ENCODE measurements around the gene IPCEF1. TPM values are rescaled to one million over a fixed set of nuclear protein-coding genes. Genes with fewer than 3 reads are reported as not detected.

Gene IPCEF1
- total and polyA plus RNA-seq, 4 donors = 1.8 to 4.7 (median 2.8) TPM

DNA sequence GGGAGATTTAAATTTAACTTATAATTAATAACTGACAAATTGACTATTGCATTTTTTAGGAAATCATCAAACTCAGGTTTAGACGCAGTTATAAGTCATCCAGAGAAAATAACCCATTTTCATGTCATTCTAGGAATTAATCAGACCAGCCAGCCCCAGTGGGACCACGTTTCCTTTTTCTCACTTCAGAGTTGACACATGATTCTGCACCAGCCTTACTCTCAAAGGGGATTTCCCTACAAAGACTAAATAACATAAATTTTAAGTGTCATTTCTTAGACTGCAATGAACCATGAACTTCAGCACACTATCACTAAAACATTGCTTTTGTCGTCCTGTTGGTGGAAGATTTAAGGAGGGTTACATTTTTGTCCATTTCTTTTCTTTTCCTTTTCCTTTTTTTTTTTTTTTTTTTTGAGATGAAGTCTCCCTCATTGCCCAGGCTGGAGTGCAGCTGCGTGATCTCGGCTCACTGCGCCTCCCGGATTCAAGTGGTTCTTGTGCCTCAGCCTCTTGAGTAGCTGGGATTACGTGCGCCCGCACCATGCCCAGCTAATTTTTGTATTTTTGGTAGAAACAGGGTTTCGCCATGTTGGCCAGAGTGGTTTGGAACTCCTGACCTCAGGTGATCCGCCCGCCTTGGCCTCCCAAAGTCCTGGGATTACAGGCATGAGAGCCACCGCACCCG lies 3.6 kb downstream of the IPCEF1 start:
- ATAC-seq (ENCODE audit: low FRiP score) = no peak
- Histone ChIP-seq H3K4me1 (ENCODE audit: control insufficient read depth in 1 of 2, insufficient read depth in 2 of 2, low read length in 2 of 2) (no peaks in the 10 kb centered on the region), H3K9me3 (ENCODE audit: control insufficient read depth, low read length) (no peaks in the 10 kb centered on the region), H3K27ac (ENCODE audit: low read depth in 1 of 2, low read length in 2 of 2) (no peak overlapping the region), H3K36me3 (ENCODE audit: control insufficient read depth in 1 of 2, insufficient read depth in 2 of 2, low read length in 1 of 2) (no peaks in the 10 kb centered on the region), H3K4me3 (ENCODE audit: low read length in 2 of 2) (no peak overlapping the region), H3K27me3 (ENCODE audit: control insufficient read depth in 1 of 2, insufficient read depth in 2 of 2, low read length in 1 of 2) (no peaks in the 10 kb centered on the region)
- intact Hi-C loops (cut with DNase I) = no loop called here
- WGBS, 2 donors = 83 to 88% methylated on average over 15 of the region's 15 CpGs
- DNase-seq = no peak

GRCh38 chr6:154350293-154350692 lies 6.3 kb downstream of the IPCEF1 start:
- DNase-seq (no peak), ATAC-seq (ENCODE audit: low FRiP score) (no peak)
- Histone ChIP-seq H3K4me1 (ENCODE audit: control insufficient read depth in 1 of 2, insufficient read depth in 2 of 2, low read length in 2 of 2) (no peaks in the 10 kb centered on the region), H3K36me3 (ENCODE audit: control insufficient read depth in 1 of 2, insufficient read depth in 2 of 2, low read length in 1 of 2) (no peaks in the 10 kb centered on the region), H3K4me3 (ENCODE audit: low read length in 2 of 2) (no peak overlapping the region), H3K27me3 (ENCODE audit: control insufficient read depth in 1 of 2, insufficient read depth in 2 of 2, low read length in 1 of 2) (no peaks in the 10 kb centered on the region), H3K9me3 (ENCODE audit: control insufficient read depth, low read length) (no peaks in the 10 kb centered on the region), H3K27ac (ENCODE audit: low read depth in 1 of 2, low read length in 2 of 2) (no peak overlapping the region)
- intact Hi-C loops (cut with DNase I) = no loop called here
- whole genome bisulfite sequencing, 2 donors = 89 to 92% methylated on average over 3 of the region's 3 CpGs

DNA sequence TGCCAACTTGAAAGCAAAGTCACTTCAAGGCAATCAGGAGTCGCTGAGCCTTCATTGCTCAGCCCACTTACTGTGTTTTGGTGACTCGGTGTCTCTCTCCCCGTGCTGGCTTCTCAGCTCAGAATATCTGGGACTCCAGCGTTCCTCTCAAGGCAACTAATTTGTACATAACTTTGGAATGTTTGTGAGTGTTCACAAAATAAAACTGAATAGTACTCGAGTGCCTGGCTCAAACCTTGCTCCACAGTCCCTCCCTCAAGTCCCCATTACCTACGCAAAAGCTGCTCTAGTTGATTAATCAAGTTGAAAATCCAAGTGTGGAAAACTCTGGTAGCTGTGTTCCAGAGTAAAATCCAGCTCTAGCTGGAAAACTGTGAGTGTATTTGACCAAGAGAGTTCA lies 8.6 kb downstream of the IPCEF1 start:
- Histone ChIP-seq H3K27ac (ENCODE audit: low read depth in 1 of 2, low read length in 2 of 2) (no peak overlapping the region), H3K27me3 (ENCODE audit: control insufficient read depth in 1 of 2, insufficient read depth in 2 of 2, low read length in 1 of 2) (no peaks in the 10 kb centered on the region), H3K9me3 (ENCODE audit: control insufficient read depth, low read length) (no peaks in the 10 kb centered on the region), H3K4me3 (ENCODE audit: low read length in 2 of 2) (no peak overlapping the region), H3K4me1 (ENCODE audit: control insufficient read depth in 1 of 2, insufficient read depth in 2 of 2, low read length in 2 of 2) (no peaks in the 10 kb centered on the region), H3K36me3 (ENCODE audit: control insufficient read depth in 1 of 2, insufficient read depth in 2 of 2, low read length in 1 of 2) (no peaks in the 10 kb centered on the region)
- DNase-seq (no peak), ATAC-seq (ENCODE audit: low FRiP score) (no peak)
- intact Hi-C loops (cut with DNase I) = loop anchor here in 1 of 2 donors (10.0 kb wide), 1 partner anchor 323 kb away; no protein-coding TSS in a partner anchor
- WGBS, 2 donors = 91% methylated on average over 6 of the region's 6 CpGs

- 94 to 95% methylated on average over 4 of the region's 4 CpGs for WGBS, 2 donors
Measured at GRCh38 chr6:154345811-154346210, 10.8 kb downstream of the IPCEF1 start.

DNA sequence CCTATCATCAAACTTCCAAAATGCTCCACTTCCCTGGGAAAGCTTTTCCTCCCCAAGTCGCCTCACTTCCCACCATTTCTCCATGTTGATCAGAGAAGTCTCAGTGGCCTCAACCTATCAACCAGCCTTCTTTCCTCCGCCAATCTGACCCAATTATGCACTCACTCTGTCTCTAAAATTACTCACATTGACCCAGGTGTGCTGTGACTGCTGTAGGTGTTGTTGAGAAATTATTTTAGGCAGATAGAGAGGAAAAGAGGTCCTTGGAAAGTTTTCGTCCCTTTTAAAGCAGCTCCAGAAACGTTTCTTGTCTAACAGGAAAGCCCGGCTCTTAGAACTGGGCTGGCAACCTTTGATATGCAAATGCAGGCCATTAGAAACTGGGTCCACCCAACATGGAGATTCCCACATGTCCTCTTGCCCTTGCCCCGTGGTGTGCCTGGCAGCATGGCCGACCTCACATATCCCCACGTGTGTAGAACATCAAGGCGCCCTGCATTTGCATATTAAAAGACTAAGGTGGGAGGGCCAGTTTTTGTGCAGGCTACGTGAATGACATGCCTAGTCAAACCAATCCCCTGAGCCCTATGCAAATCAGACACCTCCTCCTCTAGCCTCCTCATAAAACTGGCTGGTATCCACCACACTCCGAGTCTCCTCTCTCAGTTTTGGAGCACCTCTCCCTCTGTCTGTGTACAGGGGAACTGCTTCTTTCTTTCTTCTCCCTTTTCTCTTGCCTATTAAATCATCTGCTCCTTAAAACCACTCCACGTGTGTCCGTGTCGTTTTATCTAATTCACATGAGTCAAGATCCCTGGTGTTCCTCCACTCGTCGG lies 12.9 kb downstream of the IPCEF1 start:
- Histone ChIP-seq H3K36me3 (ENCODE audit: control insufficient read depth in 1 of 2, insufficient read depth in 2 of 2, low read length in 1 of 2) (no peaks in the 10 kb centered on the region), H3K27me3 (ENCODE audit: control insufficient read depth in 1 of 2, insufficient read depth in 2 of 2, low read length in 1 of 2) (no peaks in the 10 kb centered on the region), H3K27ac (ENCODE audit: low read depth in 1 of 2, low read length in 2 of 2) (no peak overlapping the region), H3K4me3 (ENCODE audit: low read length in 2 of 2) (no peak overlapping the region), H3K4me1 (ENCODE audit: control insufficient read depth in 1 of 2, insufficient read depth in 2 of 2, low read length in 2 of 2) (no peaks in the 10 kb centered on the region), H3K9me3 (ENCODE audit: control insufficient read depth, low read length) (no peaks in the 10 kb centered on the region)
- 64 to 66% methylated on average over 16 of the region's 16 CpGs for WGBS, 2 donors
- ATAC-seq (ENCODE audit: low FRiP score) (no peak), DNase-seq (no peak)
- intact Hi-C loops (cut with DNase I) = loop anchor here in 1 of 2 donors (10.0 kb wide), 1 partner anchor 319 kb away; no protein-coding TSS in a partner anchor

More at GRCh38 chr6:154345811-154346210, 10.8 kb downstream of the IPCEF1 start:
- intact Hi-C loops (cut with DNase I) = loop anchor here in 1 of 2 donors (10.0 kb wide), 1 partner anchor 321 kb away; no protein-coding TSS in a partner anchor
- DNase-seq (no peak), ATAC-seq (ENCODE audit: low FRiP score) (no peak)
- H3K27me3 ChIP-seq (ENCODE audit: control insufficient read depth in 1 of 2, insufficient read depth in 2 of 2, low read length in 1 of 2) = no peaks in the 10 kb centered on the region
- H3K4me1 ChIP-seq (ENCODE audit: control insufficient read depth in 1 of 2, insufficient read depth in 2 of 2, low read length in 2 of 2) = no peaks in the 10 kb centered on the region
- no peak overlapping the region for H3K4me3 ChIP-seq (ENCODE audit: low read length in 2 of 2)
- no peak overlapping the region for H3K27ac ChIP-seq (ENCODE audit: low read depth in 1 of 2, low read length in 2 of 2)
- no peaks in the 10 kb centered on the region for H3K9me3 ChIP-seq (ENCODE audit: control insufficient read depth, low read length)
- H3K36me3 ChIP-seq (ENCODE audit: control insufficient read depth in 1 of 2, insufficient read depth in 2 of 2, low read length in 1 of 2) = no peaks in the 10 kb centered on the region

GRCh38 chr6:154341871-154342270 lies 14.7 kb downstream of the IPCEF1 start:
- intact Hi-C loops (cut with DNase I) = loop anchor here in 1 of 2 donors (10.0 kb wide), 1 partner anchor 317 kb away; no protein-coding TSS in a partner anchor
- Histone ChIP-seq H3K27me3 (ENCODE audit: control insufficient read depth in 1 of 2, insufficient read depth in 2 of 2, low read length in 1 of 2) (no peaks in the 10 kb centered on the region), H3K9me3 (ENCODE audit: control insufficient read depth, low read length) (no peaks in the 10 kb centered on the region), H3K4me1 (ENCODE audit: control insufficient read depth in 1 of 2, insufficient read depth in 2 of 2, low read length in 2 of 2) (no peaks in the 10 kb centered on the region), H3K27ac (ENCODE audit: low read depth in 1 of 2, low read length in 2 of 2) (no peak overlapping the region), H3K4me3 (ENCODE audit: low read length in 2 of 2) (no peak overlapping the region), H3K36me3 (ENCODE audit: control insufficient read depth in 1 of 2, insufficient read depth in 2 of 2, low read length in 1 of 2) (no peaks in the 10 kb centered on the region)
- 80 to 83% methylated on average over 5 of the region's 5 CpGs for WGBS, 2 donors
- DNase-seq = no peak
- no peak for ATAC-seq (ENCODE audit: low FRiP score)

GRCh38 chr6:154341336-154341735 lies 15.3 kb downstream of the IPCEF1 start:
- WGBS, 2 donors = 75 to 79% methylated on average over 4 of the region's 4 CpGs
- Histone ChIP-seq H3K4me1 (ENCODE audit: control insufficient read depth in 1 of 2, insufficient read depth in 2 of 2, low read length in 2 of 2) (no peaks in the 10 kb centered on the region), H3K27ac (ENCODE audit: low read depth in 1 of 2, low read length in 2 of 2) (no peak overlapping the region), H3K27me3 (ENCODE audit: control insufficient read depth in 1 of 2, insufficient read depth in 2 of 2, low read length in 1 of 2) (no peaks in the 10 kb centered on the region), H3K9me3 (ENCODE audit: control insufficient read depth, low read length) (no peaks in the 10 kb centered on the region), H3K36me3 (ENCODE audit: control insufficient read depth in 1 of 2, insufficient read depth in 2 of 2, low read length in 1 of 2) (no peaks in the 10 kb centered on the region), H3K4me3 (ENCODE audit: low read length in 2 of 2) (no peak overlapping the region)
- intact Hi-C loops (cut with DNase I) = loop anchor here in 1 of 2 donors (10.0 kb wide), 1 partner anchor 317 kb away; no protein-coding TSS in a partner anchor
- DNase-seq (no peak), ATAC-seq (ENCODE audit: low FRiP score) (no peak)

DNA sequence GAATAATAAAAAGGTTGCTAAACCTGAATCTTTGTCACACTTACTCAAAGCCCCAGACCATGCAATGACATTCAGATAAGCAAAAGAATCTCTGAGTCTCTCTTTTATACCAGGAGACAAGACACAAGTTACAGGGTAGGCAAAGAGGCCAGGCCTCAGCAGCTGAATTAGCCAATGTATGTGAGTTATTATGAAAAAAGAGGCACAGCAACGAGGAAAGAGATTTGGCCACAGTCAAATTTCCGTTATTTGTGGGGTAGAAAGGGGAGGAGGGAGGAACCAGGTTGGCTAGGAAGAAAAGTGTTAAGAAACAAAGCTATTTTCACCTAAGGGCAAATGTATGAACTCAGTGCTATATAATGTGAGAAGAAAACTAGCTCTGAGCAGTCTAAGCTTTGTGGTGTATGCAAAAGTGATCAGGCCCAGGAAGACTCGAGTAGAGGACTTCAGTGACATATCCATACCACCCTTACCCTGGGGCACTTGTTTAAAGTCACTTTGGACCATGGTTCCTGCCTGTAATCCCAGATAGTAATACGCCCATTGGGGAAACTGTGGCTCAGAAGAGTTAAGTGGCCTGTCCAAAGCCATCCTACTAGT lies 19.1 kb downstream of the IPCEF1 start:
- intact Hi-C loops (cut with DNase I) = no loop called here
- ATAC-seq (ENCODE audit: low FRiP score) = no peak
- 93 to 96% methylated on average over 4 of the region's 4 CpGs for WGBS, 2 donors
- Histone ChIP-seq H3K36me3 (ENCODE audit: control insufficient read depth in 1 of 2, insufficient read depth in 2 of 2, low read length in 1 of 2) (no peaks in the 10 kb centered on the region), H3K27me3 (ENCODE audit: control insufficient read depth in 1 of 2, insufficient read depth in 2 of 2, low read length in 1 of 2) (no peaks in the 10 kb centered on the region), H3K27ac (ENCODE audit: low read depth in 1 of 2, low read length in 2 of 2) (no peak overlapping the region), H3K9me3 (ENCODE audit: control insufficient read depth, low read length) (no peaks in the 10 kb centered on the region), H3K4me1 (ENCODE audit: control insufficient read depth in 1 of 2, insufficient read depth in 2 of 2, low read length in 2 of 2) (no peaks in the 10 kb centered on the region), H3K4me3 (ENCODE audit: low read length in 2 of 2) (no peak overlapping the region)
- no peak for DNase-seq
